ENCODE data around the gene GP1BA. TPM values are rescaled to one million over a fixed set of nuclear protein-coding genes. Genes with fewer than 3 reads are reported as not detected.

The GP1BA gene
- total and polyA plus RNA-seq, 10 of the 15 experiments (the other 5 are each of a cell fraction or from before 2014, with no cell fraction given): 0.04 to 0.67 (median 0.28) TPM; not detected in 1

DNA sequence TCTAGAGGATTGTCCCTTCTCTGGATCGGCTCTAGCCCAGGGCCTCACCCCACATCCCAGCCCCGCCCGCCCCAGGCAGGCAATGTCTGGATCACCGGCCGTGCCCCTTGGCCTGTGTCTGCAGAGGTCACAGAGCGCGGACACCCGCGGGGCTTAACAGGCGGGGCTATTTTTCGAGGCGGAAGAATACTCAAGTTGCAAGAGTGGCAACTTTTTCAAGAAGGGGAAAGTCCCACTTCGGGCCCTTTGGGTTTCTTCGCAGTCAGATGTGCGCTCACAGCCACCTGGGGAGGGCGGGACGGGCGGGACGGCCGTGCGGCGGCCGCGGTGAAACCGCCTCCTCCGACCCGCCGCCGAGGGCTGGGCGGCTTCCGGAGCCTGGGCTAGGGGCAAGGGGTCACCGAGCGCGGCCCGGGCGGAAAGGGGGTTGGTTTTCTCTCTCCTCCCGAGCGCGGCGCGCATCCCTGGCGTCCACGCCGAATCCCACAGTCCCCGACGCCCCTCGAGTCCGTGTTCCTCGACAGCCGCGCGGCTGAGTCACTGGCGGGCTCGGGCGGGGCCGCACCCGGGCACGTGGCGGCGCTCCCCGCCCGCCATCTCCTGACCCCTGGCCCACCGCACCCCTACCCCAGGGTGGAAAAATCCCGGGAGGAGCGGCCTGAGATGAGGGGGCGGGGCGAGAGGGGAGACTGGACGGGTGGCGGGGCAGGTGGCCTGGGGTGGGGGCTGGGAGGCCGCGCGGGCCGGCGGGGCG is 17.4 kb downstream of the GP1BA start (continued):
- TF ChIP-seq, protein P1, sequence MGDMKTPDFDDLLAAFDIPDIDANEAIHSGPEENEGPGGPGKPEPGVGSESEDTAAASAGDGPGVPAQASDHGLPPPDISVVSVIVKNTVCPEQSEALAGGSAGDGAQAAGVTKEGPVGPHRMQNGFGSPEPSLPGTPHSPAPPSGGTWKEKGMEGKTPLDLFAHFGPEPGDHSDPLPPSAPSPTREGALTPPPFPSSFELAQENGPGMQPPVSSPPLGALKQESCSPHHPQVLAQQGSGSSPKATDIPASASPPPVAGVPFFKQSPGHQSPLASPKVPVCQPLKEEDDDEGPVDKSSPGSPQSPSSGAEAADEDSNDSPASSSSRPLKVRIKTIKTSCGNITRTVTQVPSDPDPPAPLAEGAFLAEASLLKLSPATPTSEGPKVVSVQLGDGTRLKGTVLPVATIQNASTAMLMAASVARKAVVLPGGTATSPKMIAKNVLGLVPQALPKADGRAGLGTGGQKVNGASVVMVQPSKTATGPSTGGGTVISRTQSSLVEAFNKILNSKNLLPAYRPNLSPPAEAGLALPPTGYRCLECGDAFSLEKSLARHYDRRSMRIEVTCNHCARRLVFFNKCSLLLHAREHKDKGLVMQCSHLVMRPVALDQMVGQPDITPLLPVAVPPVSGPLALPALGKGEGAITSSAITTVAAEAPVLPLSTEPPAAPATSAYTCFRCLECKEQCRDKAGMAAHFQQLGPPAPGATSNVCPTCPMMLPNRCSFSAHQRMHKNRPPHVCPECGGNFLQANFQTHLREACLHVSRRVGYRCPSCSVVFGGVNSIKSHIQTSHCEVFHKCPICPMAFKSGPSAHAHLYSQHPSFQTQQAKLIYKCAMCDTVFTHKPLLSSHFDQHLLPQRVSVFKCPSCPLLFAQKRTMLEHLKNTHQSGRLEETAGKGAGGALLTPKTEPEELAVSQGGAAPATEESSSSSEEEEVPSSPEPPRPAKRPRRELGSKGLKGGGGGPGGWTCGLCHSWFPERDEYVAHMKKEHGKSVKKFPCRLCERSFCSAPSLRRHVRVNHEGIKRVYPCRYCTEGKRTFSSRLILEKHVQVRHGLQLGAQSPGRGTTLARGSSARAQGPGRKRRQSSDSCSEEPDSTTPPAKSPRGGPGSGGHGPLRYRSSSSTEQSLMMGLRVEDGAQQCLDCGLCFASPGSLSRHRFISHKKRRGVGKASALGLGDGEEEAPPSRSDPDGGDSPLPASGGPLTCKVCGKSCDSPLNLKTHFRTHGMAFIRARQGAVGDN (IDR thresholded peaks at IDR 0.05): no peak
- TF ChIP-seq, protein P2, sequence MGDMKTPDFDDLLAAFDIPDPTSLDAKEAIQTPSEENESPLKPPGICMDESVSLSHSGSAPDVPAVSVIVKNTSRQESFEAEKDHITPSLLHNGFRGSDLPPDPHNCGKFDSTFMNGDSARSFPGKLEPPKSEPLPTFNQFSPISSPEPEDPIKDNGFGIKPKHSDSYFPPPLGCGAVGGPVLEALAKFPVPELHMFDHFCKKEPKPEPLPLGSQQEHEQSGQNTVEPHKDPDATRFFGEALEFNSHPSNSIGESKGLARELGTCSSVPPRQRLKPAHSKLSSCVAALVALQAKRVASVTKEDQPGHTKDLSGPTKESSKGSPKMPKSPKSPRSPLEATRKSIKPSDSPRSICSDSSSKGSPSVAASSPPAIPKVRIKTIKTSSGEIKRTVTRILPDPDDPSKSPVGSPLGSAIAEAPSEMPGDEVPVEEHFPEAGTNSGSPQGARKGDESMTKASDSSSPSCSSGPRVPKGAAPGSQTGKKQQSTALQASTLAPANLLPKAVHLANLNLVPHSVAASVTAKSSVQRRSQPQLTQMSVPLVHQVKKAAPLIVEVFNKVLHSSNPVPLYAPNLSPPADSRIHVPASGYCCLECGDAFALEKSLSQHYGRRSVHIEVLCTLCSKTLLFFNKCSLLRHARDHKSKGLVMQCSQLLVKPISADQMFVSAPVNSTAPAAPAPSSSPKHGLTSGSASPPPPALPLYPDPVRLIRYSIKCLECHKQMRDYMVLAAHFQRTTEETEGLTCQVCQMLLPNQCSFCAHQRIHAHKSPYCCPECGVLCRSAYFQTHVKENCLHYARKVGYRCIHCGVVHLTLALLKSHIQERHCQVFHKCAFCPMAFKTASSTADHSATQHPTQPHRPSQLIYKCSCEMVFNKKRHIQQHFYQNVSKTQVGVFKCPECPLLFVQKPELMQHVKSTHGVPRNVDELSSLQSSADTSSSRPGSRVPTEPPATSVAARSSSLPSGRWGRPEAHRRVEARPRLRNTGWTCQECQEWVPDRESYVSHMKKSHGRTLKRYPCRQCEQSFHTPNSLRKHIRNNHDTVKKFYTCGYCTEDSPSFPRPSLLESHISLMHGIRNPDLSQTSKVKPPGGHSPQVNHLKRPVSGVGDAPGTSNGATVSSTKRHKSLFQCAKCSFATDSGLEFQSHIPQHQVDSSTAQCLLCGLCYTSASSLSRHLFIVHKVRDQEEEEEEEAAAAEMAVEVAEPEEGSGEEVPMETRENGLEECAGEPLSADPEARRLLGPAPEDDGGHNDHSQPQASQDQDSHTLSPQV (IDR thresholded peaks at IDR 0.05): no peak
- no peak for TF ChIP-seq ZSCAN29 (IDR thresholded peaks at IDR 0.05)
- no peak for TF ChIP-seq MLLT1 (IDR thresholded peaks at IDR 0.05)
- TF ChIP-seq POU2F2 (IDR thresholded peaks at IDR 0.05; ENCODE audit: borderline replicate concordance, low read depth, low read length): no peak
- TF ChIP-seq IKZF2 (IDR thresholded peaks at IDR 0.05): 0 out of 4 replicates have a peak, but pooled peaks of 1 of the 2 experiments have one; percentile 15
- peak; percentile 77 for TF ChIP-seq BCL3 (IDR thresholded peaks at IDR 0.05; ENCODE audit: borderline replicate concordance, insufficient read depth, low read depth, low read length, poor library complexity, severe bottlenecking)
- TF ChIP-seq SP1 (IDR thresholded peaks at IDR 0.05; ENCODE audit: low read depth, low read length): peak; percentile 17
- TF ChIP-seq EED (IDR thresholded peaks at IDR 0.05; ENCODE audit: low read depth): peak; percentile 37; the same call in 1 of the 2 replicates
- no peak for TF ChIP-seq ZNF24 (IDR thresholded peaks at IDR 0.05)
- TF ChIP-seq KAT2A (conservative IDR thresholded peaks at IDR 0.05; ENCODE audit: control insufficient read depth, low read depth, low read length): no peak
- TF ChIP-seq RUNX3 (IDR thresholded peaks at IDR 0.05; ENCODE audit: low read length): no peak
- no peak for TF ChIP-seq ZNF622 (IDR thresholded peaks at IDR 0.05)
- TF ChIP-seq PKNOX1 (IDR thresholded peaks at IDR 0.05): 0 out of 2 replicates have a peak, but pooled peaks have one; percentile 11
- no peak for TF ChIP-seq RAD21 (IDR thresholded peaks at IDR 0.05; ENCODE audit: insufficient read depth, low read depth, low read length)
- no peak for TF ChIP-seq CBX5 (IDR thresholded peaks at IDR 0.05; ENCODE audit: low read depth)
- no peak for TF ChIP-seq FOS (IDR thresholded peaks at IDR 0.05; ENCODE audit: borderline replicate concordance, extremely low read depth, insufficient read length)
- peak; percentile 11 for TF ChIP-seq HCFC1 (IDR thresholded peaks at IDR 0.05; ENCODE audit: low read length)
